Kidney (tissue), 14 donors: ENCODE measurements around the gene GCG. TPM values are rescaled to one million over a fixed set of nuclear protein-coding genes. Genes with fewer than 3 reads are reported as not detected.
A peak's percentile ranks its signal among the peaks of the same experiment; 100 is the strongest.

ENCODE experiments used
- DNase-seq, 5 donors: peaks; one replicate each; pipeline ENCODE4 v3.0.0-alpha.2; 2013 to 2020
- FAIRE-seq: peaks from 2 replicates; lab custom pipeline; 2012; peaks lifted over from hg19 to GRCh38; lab: Jason Lieb, UNC
- H3K27ac ChIP-seq, 2 donors: one replicate each; pipeline ENCODE4 v1.7.0; 2013; ENCODE audit warnings: low read depth in 2 of 2, low read length in 2 of 2, inconsistent platforms in 1 of 2
- H3K27me3 ChIP-seq: one replicate; pipeline ENCODE4 v1.7.1; 2013; ENCODE audit warnings: low read length, inconsistent platforms; ENCODE audit not compliant: control insufficient read depth, insufficient read depth
- H3K36me3 ChIP-seq, 3 donors: one replicate each; pipeline versions ENCODE4 v1.7.0 to v1.7.1; 2013; ENCODE audit warnings: low read length in 3 of 3, control low read depth in 1 of 3, inconsistent platforms in 1 of 3; ENCODE audit not compliant: insufficient read depth in 3 of 3, control insufficient read depth in 2 of 3
- H3K4me1 ChIP-seq, 3 donors: one replicate each; pipeline versions ENCODE4 v1.7.0 to v1.7.1; 2013; ENCODE audit warnings: low read length in 3 of 3, inconsistent platforms in 1 of 3, low read depth in 1 of 3; ENCODE audit not compliant: control insufficient read depth in 2 of 3, insufficient read depth in 2 of 3
- H3K4me3 ChIP-seq, 3 donors: one replicate each; pipeline versions ENCODE4 v1.7.0 to v1.8.1; 2013; ENCODE audit warnings: low read length in 3 of 3, control low read depth in 1 of 3, inconsistent platforms in 1 of 3
- H3K9ac ChIP-seq, 3 donors: one replicate each; pipeline versions ENCODE4 v1.7.0 to v1.7.1; 2013; ENCODE audit warnings: low read length in 3 of 3, control low read depth in 1 of 3, inconsistent platforms in 1 of 3
- H3K9me3 ChIP-seq, 3 donors: one replicate each; pipeline versions ENCODE4 v1.7.0 to v1.7.1; 2013; ENCODE audit warnings: low read length in 3 of 3, control low read depth in 1 of 3, inconsistent platforms in 1 of 3; ENCODE audit not compliant: control insufficient read depth in 2 of 3, insufficient read depth in 1 of 3
- CTCF ChIP-seq: IDR thresholded peaks from 3 replicates; pipeline ENCODE4 v1.5.1; 2012; ENCODE audit warnings: mild to moderate bottlenecking, moderate library complexity, borderline replicate concordance; ENCODE audit not compliant: insufficient read depth; ENCODE audit errors: extremely low read depth
- intact Hi-C: fragments of 100-400 bp; cut with DNase I; formaldehyde crosslinking; loops from one replicate; pipeline ENCODE4 v1.11.1; 2022
- polyA plus RNA-seq: library from polyadenylated mRNA; stranded (reverse); fragments of 350-450 nt; fragmentation: Illumina TruSeq; extraction: RNeasy Lipid Tissue Mini Kit (QIAGEN cat#74804); gene quantifications from one replicate; pipeline ENCODE4 v1.2.3, GENCODE V29; 2014; ENCODE audit warnings: low read depth, low replicate concordance; ENCODE audit not compliant: insufficient read depth
- total RNA-seq: library from RNA; stranded (reverse); fragmentation: NEBNext Ultra II Directional; extraction: Animal tissue kit (Norgen Biotek cat#: 25700); gene quantifications from one replicate; pipeline ENCODE4 v1.2.1, GENCODE V29; 2021
- donor health status: control.
- donor health status: control.
- donor health status: control.
- donor health status: control.
- donor health status: control.
- donor health status: DM: yes; HTN: yes; CAD: no.
- donor health status: Normal renal cell carcinoma (clear cell type).

The GCG gene
- total and polyA plus RNA-seq, 2 donors from 2014 or later = not detected

GRCh38 chr2:162111958-162112850 lies 39.8 kb downstream of the GCG start:
- no peak for TF ChIP-seq CTCF
- no peak overlapping the region for H3K9ac ChIP-seq
- FAIRE-seq = no peak

GRCh38 chr2:162107361-162107901 lies 44.6 kb downstream of the GCG start:
- no peak for FAIRE-seq

More at GRCh38 chr2:162111958-162112850, 39.8 kb downstream of the GCG start:
- intact Hi-C loops = loop anchor here (10.0 kb wide), 1 partner anchor 107 kb away; no protein-coding TSS in a partner anchor
- H3K4me3 ChIP-seq = no peak overlapping the region
- H3K9me3 ChIP-seq = peaks cover 0 to 8% (median 0%) of the 10 kb centered on the region in 3 donors
- no peak overlapping the region for H3K27ac ChIP-seq
- peaks cover 0 to 6% (median 3%) of the 10 kb centered on the region in 3 donors for H3K4me1 ChIP-seq
- DNase-seq = peak in 1 of 5 donors; percentile 18
- H3K27me3 ChIP-seq = no peaks in the 10 kb centered on the region
- no peaks in the 10 kb centered on the region for H3K36me3 ChIP-seq

GRCh38 chr2:162106746-162107145 lies 45.3 kb downstream of the GCG start:
- H3K27ac ChIP-seq = no peak overlapping the region
- H3K36me3 ChIP-seq = no peaks in the 10 kb centered on the region
- H3K9me3 ChIP-seq = no peaks in the 10 kb centered on the region
- no peak overlapping the region for H3K4me3 ChIP-seq
- intact Hi-C loops = no loop called here
- no peak for TF ChIP-seq CTCF
- H3K9ac ChIP-seq = no peak overlapping the region
- FAIRE-seq = peak; percentile 57
- no peak for DNase-seq
- H3K4me1 ChIP-seq = no peaks in the 10 kb centered on the region
- no peaks in the 10 kb centered on the region for H3K27me3 ChIP-seq

More at GRCh38 chr2:162107361-162107901, 44.6 kb downstream of the GCG start:
- no peak overlapping the region for H3K9ac ChIP-seq
- H3K4me1 ChIP-seq = no peaks in the 10 kb centered on the region
- H3K4me3 ChIP-seq = no peak overlapping the region
- no peaks in the 10 kb centered on the region for H3K36me3 ChIP-seq
- DNase-seq = no peak
- no peaks in the 10 kb centered on the region for H3K9me3 ChIP-seq
- TF ChIP-seq CTCF = no peak
- no peaks in the 10 kb centered on the region for H3K27me3 ChIP-seq
- intact Hi-C loops = no loop called here
- no peak overlapping the region for H3K27ac ChIP-seq
